NCI-H2227 treated with DMSO at 0.1 percent for 48 hours (cell line): ENCODE measurements around the gene ITPRID2.
A peak's percentile ranks its signal among the peaks of the same experiment; 100 is the strongest.

Experiments used
- DNase-seq: peaks from one replicate; lab custom pipeline; 2025; lab: John Stamatoyannopoulos, UW

The ITPRID2 gene

GRCh38 chr2:181891258-181891965 lies at the start of gene ITPRID2:
ITPRID2 (plus strand) TSS chr2:181891730; CDS start chr2:181892067, 337 bp downstream.
- peak; percentile 72 for DNase-seq

GRCh38 chr2:181844551-181845290 lies 46.8 kb upstream of the ITPRID2 start:
- DNase-seq, result no peak

GRCh38 chr2:181846399-181847197 lies 44.9 kb upstream of the ITPRID2 start:
- DNase-seq, result no peak

- DNase-seq, result no peak
Observed at GRCh38 chr2:181847198-181847556, 44.4 kb upstream of the ITPRID2 start.

DNA sequence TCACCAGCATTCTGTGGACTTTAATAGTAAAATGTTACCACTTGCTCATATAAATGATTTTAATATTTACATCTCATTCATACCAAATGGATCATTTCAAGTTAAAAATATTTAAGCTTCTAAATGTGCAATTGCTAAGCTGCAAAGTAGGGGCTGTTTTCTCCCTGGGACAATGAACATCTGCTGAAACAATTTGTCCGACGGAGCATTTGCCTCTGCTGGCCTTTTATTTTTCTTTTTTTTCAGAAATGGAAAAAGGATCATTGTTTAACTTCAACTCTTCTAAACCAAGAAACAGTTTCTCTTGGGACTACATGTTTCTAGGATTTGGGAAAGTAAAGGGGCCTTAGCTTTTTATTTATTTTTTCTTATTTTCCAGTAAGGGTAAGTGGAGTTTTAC lies 43.8 kb upstream of the ITPRID2 start:
- no peak for DNase-seq

DNA sequence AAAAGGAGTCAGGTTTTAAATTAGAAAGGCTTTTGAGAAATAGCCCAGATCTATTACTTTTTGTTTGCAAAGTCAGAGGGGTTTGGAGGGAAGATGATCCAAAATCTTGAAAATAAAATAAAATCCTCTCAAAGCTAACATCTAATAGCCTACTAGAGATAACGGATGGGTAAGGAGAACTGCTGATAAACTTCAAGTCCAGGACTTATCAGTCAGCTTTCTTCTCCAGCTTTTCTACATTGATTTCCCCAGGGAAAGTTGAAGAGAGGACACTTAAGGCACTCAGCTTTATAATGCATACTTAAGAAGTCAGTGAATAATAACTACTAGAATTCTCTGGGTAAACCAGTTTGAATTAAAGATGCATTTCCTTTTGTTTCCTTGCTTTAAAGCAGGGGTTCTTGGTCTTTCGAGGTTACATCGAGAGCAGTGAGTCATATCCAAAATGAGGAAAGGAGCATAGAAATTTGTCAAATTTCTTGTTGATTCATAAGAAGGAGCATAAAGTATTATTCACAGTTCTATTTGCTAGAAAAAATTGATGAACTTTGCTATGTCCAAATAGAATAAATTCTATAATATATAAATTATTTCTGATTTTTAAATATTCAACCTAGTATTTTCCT lies 43.2 kb upstream of the ITPRID2 start:
- DNase-seq, result no peak

DNA sequence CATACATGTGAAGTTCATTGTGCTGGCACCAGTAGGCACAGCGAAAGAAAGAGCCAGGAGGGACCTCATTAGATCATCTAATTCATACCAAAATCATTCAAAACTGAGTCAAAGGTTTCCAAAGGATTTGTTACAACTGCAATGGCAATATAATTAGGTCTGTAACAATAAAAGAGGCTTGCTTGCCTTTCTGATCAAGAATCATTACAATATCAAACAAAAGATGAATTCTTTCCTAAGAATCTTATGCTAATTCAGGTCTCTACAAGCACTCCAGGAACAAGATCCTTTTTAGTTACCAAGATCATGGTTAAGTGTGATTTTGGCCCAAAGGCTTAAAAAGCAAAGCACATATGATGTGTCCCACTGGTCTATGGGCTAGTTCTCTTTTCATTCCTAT lies 41.9 kb upstream of the ITPRID2 start:
- DNase-seq, result no peak

DNA sequence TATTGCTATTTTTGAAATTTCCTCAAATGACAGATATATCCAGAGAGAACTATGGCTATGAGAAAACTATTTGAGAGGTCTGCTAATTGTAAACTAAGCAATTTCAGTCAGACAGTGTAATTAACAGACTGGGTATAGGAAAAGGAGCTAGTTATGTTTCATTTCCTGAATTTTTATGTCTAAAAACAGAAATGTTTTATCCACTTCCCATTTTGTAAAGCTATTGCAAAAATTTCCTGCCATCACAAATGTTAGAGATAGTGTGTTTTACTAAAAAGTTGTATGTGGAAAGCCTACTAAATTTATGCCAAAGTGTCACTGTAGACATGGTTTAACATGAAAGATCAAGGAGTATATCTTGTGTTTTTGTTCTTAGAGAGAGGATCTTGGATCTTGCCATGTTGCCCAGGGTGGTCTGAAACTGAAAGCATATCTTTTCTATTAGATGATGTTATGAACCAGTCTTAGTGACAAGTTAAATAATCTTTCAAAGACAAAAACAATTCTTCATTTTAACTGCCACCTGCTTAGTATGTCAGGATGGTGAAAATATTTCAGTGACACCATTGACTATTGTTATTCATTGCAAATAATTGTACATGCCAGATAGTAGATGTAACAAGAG lies 40.5 kb upstream of the ITPRID2 start:
- DNase-seq, result no peak

DNA sequence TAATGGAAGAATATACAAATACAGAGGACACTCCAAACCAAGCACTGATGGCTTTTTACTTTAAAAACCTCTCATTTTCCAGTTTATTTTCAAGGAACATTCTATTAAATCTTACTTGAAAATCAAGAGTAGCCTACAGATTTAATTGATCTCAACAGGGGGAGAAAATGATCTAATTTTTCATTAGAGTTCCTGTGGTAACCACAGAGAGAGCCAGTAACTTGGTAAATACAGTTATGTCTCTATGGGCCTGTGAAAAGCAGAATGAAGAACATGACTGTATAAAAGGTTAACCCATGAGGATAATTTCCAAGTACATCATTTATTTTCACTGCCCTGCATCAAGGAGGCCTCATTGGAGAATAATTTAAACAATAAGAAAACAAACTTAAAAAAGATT lies 39.8 kb upstream of the ITPRID2 start:
- no peak for DNase-seq

GRCh38 chr2:181853696-181854095 lies 37.8 kb upstream of the ITPRID2 start:
- DNase-seq, result no peak

DNA sequence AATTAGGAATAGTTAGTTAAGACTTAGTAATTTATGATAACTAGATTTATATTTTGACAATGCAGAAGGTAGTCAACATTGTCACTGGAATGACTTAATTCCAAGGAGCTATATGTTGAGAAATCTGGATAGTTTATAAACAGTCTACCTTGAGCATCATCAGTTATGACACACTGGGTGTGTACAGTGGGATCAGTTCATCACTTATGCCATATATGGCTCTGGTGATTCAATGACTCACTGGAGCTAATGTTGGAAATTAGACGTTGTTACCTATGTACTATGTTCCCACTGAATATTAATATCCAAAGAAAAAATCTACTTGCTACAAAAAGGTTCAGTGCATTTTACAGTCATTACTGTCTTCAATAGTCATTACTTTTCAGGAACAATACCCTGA lies 34.0 kb upstream of the ITPRID2 start:
- no peak for DNase-seq

DNA sequence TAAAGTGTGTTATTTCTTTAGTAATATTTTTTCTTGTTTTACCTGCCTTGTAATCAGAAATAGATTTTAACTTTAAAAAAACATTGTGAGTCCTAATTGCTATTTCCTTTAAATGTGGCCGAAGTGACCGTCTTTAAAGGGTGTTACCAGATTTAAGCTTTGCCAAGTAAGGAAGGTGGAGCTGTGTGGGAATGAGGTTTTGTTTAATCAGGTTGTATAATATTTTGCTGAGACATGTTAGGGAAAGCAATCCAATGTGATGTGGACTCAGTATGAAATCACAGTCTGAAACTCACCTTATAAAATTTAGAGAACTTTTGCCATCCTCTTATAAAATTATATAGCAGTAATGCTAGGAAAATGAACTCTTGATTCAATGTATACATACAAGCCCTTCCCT lies 32.9 kb upstream of the ITPRID2 start:
- no peak for DNase-seq

DNA sequence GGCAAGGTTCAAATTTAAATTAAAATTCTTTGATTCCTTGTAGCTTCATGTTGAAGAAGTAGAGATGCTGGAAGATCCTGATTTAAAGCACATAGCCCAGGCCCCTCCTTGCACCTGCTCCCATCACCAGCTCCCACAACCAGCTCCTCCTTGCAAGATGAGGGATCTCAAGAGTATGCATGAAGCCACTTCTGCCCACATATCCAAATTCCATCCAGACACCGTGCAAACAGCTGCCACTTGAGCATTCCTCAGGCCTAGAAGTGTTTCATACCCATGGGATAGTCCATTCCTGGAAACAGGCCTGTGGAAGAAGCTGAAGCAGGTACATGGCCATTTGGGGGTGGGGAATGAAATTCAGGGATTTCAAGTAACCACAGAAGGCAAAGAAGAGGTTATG lies 32.4 kb upstream of the ITPRID2 start:
- DNase-seq, result no peak

- no peak for DNase-seq
Observed at GRCh38 chr2:181859803-181860202, 31.7 kb upstream of the ITPRID2 start.

DNA sequence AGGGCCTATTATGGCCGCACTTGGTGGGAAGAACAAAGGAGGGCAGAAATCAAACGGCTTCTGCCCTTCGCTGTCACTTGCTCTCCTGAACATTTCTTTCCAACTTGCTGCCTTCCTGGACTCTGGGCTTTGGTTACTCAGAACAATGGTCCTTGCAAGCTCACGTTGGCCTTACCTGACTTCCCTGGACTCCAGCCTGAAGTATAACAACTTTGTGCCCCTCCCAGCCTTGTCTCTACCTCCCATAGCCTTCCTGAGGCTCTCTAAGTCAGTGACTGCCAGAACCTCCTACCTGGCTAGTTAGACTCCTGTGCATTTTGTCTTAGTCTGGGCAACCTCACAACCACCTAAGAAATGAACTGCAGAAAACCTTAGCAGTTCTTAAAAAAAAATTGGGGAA lies 30.2 kb upstream of the ITPRID2 start:
- DNase-seq, result no peak

- no peak for DNase-seq
Observed at GRCh38 chr2:181862583-181863281, 28.8 kb upstream of the ITPRID2 start.

DNA sequence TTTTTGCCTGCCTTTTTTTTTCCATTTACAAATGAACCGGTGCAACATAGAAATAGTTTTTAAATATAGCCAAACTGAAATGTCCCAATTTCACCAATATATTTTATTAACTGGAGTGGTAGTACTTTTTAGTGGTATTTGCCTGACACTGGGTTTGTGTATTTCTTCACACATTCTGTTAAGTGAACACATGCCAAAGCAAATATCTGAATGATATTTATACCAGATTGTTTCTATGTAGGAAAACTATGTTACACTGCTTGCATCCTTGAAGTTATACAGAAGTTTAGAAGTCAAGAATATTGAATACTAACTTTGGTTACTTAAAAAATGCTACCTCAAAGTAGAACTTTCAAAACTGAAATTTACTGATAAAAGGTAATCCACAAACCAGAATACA lies 19.4 kb upstream of the ITPRID2 start:
- DNase-seq, result no peak

DNA sequence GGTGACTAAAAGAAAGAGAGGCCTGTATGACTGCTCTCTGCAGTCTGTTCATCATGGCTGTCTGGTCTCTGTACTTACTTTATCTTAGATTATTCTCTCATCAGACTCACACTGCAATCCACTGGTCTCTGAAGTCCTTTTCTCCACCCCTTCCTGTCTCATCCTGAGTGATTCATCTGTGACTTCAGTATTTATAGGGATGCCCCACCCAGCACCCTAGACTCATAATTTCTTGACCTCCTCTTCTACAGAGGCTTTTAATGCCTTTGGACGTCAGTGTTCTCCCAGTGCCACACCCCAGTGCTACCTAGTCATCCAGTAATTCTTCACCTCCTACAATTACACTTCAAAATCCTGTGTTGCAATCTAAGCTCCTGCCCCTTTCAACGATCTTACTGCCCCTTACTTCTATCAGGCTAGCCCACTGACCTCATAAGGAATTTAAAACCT lies 14.9 kb upstream of the ITPRID2 start:
- no peak for DNase-seq

DNA sequence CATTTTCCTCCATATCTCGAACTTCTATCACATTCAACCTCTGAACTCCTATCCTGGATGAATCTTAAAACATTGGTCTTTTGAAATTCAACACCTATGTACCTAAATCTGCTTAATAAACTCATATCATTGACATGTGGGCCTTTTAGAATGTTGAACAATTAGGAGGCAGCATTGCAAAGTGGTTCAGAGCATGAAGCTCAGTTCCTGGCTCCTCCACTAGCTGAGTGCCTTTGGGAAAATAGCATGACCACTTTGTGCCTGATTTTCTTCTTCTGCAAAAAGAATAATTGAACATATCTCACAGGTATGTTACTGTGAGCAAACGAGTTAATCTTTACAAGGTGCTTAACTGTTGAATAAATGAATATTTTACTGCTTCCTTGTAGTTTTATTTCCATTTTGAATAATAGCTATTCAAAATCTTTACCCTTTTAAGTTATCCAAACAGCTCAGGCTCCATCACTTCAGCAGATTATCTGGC lies 14.3 kb upstream of the ITPRID2 start:
- no peak for DNase-seq

DNA sequence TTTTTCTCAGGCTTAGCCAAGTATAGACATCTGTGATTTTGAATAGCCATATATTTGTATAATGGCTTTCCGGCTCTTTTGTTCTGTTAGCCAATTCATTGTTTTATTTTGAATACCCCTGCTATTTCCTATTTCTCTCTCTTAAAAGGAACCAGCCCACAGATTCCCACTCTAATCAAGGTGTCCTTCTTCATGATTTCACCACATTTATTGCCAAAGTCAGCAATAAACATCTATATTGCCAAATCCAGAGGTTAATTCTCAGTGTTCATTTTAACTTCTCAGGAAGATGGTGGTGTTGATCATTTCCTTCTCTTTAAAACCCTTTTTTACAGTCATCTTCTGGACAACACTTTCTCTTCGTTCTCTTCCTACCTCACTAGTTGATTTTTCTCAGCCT lies 13.1 kb upstream of the ITPRID2 start:
- DNase-seq, result no peak

DNA sequence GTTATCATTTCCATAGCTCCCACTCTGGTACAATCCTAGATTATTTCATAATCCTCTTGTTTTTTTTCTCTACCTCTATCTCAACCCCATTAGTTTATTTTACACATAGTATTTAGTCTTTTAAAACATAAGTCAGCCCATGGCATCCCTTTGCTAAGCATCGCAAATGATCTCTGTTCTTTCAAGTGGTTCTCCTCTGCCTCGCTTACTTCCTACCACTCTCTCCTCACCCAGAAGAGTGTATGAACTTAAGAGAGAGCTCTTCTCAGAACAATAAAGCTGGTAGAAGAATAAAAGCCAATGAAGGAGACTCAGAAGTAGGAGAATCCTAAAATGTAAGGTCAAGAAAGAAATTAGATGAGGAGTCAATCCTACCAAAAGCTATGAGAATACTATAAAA lies 12.2 kb upstream of the ITPRID2 start:
- DNase-seq, result no peak
